Measurements from ENCODE around the gene RPP14.

GRCh38 chr3:58325525-58325992 is 19.5 kb downstream of the RPP14 start:
- TF ChIP-seq RAD21 (IDR thresholded peaks at IDR 0.05; ENCODE audit: insufficient read depth, low read depth, low read length) (no peak), RELA (IDR thresholded peaks at IDR 0.05; ENCODE audit: borderline replicate concordance, partially characterized antibody) (no peak), E2F4 (IDR thresholded peaks at IDR 0.05; ENCODE audit: low read depth, low read length) (no peak), BRCA1 (IDR thresholded peaks at IDR 0.05; ENCODE audit: low read depth, low read length) (no peak), BHLHE40 (IDR thresholded peaks at IDR 0.05; ENCODE audit: borderline replicate concordance in 1 of 2, low read depth in 2 of 2, low read length in 1 of 2) (no peak), E2F8 (IDR thresholded peaks at IDR 0.05; ENCODE audit: low read depth, partially characterized antibody) (no peak), SP1 (IDR thresholded peaks at IDR 0.05; ENCODE audit: low read depth, low read length) (no peak), EZH2 (IDR thresholded peaks at IDR 0.05; ENCODE audit: borderline replicate concordance, control insufficient read depth, low read depth, low read length) (no peak)
- TF ChIP-seq, protein P1, sequence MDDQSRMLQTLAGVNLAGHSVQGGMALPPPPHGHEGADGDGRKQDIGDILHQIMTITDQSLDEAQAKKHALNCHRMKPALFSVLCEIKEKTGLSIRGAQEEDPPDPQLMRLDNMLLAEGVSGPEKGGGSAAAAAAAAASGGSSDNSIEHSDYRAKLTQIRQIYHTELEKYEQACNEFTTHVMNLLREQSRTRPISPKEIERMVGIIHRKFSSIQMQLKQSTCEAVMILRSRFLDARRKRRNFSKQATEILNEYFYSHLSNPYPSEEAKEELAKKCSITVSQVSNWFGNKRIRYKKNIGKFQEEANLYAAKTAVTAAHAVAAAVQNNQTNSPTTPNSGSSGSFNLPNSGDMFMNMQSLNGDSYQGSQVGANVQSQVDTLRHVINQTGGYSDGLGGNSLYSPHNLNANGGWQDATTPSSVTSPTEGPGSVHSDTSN (IDR thresholded peaks at IDR 0.05; ENCODE audit: insufficient replicate concordance, low read depth, low read length): no peak
- TF ChIP-seq, protein P2, sequence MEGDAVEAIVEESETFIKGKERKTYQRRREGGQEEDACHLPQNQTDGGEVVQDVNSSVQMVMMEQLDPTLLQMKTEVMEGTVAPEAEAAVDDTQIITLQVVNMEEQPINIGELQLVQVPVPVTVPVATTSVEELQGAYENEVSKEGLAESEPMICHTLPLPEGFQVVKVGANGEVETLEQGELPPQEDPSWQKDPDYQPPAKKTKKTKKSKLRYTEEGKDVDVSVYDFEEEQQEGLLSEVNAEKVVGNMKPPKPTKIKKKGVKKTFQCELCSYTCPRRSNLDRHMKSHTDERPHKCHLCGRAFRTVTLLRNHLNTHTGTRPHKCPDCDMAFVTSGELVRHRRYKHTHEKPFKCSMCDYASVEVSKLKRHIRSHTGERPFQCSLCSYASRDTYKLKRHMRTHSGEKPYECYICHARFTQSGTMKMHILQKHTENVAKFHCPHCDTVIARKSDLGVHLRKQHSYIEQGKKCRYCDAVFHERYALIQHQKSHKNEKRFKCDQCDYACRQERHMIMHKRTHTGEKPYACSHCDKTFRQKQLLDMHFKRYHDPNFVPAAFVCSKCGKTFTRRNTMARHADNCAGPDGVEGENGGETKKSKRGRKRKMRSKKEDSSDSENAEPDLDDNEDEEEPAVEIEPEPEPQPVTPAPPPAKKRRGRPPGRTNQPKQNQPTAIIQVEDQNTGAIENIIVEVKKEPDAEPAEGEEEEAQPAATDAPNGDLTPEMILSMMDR (IDR thresholded peaks at IDR 0.05 in 2 of 3, conservative IDR thresholded peaks at IDR 0.05 in 1 of 3; ENCODE audit: control insufficient read depth in 2 of 3, extremely low read depth in 1 of 3, insufficient read depth in 1 of 3, low read depth in 3 of 3, low read length in 3 of 3): no peak

Data from GM12878 (cell line).